Stimulated activated naive CD4-positive, alpha-beta T cell treated with Interleukin-2 at 50 U/mL for 16 hours (primary cell): ENCODE results near the gene CANX.
"Not testable (repeated sequence)": the region's sequence is repeated elsewhere in the genome, so short reads cannot be mapped to it uniquely, and the experiment has no call there.

ENCODE experiments used
- DNase-seq: peaks from one replicate; lab custom pipeline; 2025; lab: John Stamatoyannopoulos, UW

The CANX gene

DNA sequence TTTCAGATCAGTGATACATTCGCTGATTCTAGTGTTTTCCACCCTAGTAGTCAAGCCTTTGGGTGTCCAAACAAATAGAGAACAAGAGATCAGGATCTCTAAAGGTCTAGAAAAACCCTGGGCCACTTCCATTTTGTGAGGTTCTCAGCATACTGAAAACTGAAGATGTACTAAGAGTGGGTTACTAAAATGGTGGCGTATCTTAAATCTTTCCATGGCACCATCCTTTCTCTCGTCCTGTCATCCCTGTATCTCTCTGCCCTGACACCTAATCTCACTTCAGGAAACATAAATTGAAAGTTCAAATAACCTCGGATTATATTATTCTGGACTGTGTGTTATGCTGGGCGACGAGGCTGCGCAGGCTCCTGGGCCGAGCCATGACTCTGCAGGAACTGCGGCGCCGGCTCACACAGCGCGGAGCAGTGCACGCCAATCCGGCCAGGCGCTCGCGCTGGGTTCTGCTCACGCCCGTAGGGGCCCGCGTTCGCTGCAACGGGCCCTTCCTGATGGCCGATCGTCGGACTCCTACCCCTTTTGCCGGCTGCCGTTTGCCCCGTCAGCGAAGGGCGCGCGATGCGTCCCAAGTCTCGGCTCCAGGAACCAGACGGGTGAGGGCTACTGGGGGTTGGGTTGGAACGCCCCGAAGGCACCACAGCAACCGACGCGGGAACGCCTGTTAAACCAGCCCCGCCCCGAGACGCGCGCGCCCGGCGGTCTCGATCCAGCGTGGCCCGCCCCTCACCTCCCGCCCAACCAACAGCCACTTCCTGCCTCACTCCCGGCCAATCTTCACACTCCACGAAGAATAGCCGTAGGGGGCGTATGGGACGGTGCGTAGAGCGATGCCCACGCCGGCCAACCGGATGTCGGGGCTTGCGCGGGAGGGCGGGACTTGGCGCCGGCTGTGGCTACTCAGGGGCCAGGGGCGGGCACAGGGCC, 503 bp upstream of the CANX start:
- peak; percentile 99 for DNase-seq

DNA sequence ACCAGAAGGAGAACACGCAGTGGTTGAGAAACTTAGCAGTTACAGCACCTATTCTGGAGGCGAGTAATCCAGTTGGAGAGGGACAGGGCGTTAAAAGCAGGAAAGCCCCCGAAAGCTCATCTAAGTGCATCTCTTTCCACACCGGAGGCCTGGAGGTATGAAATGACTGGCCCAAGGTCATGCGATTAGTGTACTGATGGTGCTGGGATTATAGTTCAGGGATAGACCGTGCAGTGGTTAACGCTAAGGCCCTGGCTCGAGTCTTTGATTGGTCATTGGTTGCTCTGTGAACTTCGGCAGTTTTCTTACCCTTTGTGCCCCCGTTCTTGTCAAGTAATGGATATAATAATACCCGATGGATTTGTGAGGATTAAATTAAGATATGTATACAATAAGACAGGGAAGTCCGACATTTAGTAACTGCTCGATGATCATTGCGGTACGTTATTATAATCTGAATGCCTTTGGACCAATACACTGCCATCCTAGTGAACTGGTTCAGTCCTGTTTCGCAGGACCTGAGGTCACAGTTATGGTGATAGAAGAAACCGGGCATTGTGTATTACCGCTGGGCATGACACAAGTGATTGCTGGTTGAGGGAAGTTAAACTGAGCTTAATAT, 960 bp downstream of the CANX start:
- DNase-seq: peak; percentile 51

DNA sequence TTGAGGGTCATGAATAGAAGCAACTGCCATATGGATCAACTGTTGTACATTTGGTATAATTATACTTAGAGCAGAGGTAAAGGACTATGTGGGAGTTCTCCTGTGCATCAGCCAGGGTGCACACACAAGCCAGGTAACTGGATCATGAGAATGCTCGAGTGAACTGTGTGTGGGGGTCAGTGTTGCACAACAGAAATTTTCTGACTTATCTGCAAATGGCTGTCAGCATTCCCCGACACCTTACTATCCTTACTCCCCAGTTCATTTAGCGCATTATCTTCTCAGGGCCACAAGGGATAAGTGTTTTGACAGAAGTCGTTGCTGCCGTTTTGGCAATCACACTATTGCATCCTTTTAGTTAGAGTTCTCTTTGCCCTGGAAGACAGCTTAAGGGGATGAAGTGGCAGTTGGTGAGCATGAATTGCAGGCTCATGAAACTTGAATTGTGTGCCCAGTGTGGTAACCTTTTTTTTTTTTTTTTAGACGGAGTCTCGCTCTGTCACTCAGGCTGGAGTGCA, 1.7 kb downstream of the CANX start:
- no peak for DNase-seq

DNA sequence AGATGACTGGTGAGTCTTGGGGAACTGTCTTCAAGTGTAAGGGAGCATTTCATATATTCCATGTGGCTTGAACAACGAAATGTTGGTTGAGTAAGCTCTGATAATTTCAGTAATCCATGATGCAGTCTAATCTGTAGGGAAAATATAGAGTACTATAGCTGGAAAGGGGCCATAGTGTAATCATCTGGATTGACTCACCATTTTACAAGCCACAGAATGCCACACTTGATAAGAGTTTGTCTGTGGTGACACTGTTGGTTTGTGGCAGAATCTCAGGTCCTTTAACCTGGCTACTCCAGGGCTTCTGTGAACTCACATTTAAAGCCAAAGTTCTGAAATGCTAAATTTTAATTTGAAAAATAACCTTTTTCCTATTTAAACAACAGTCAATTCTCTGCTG, 17.5 kb downstream of the CANX start:
- no peak for DNase-seq

DNA sequence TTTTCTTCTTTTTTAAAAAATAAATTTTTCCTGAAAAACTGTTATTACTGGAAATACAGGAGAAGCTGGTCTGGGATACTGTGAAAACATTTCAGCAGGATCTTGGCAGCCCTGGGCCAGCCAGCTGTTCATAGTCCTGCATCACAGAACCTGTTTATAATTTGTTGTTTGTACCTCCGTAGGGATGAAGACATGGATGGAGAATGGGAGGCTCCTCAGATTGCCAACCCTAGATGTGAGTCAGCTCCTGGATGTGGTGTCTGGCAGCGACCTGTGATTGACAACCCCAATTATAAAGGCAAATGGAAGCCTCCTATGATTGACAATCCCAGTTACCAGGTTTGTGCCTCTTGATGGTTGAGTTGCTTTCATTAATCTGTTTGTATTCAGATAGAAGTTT, 21.5 kb downstream of the CANX start:
- DNase-seq: no peak

DNA sequence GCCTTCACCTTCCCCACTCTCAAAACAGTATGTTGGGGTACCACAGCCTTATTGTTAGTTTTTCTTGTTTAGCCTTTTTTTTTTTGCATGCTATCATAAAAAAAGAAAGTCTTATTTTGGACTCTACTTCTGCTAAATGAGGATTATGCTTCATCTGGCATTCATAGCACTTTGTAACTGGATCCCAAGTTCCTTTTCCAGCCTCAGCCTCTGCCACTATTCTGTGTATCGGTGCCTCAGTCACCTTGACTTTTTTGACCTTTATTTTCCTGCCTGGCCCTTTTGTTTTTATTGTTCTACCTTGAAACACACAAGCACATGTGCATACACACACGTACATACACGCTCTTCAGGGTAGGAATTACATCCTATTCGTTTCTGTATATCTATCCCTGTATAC, 25.4 kb downstream of the CANX start:
- DNase-seq: no peak

DNA sequence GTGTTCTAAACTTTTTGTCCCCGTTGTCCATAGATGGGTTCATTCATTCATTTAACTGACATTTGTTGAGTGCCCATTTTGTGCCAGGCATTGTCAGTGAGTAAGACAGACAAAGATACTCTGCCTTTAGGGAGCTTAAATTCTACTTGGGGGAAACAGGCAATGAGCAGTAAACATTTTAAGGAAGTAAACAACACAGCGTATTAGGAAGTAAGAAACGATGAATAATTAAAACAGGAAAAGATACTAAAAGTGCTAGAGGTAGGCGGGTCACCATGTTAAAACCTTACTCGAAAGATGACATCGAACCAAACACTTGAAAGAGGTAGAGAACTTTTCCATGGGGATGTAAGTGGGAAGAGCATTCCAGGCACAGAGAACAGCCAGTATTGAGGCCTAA, 28.3 kb downstream of the CANX start:
- DNase-seq: no peak

DNA sequence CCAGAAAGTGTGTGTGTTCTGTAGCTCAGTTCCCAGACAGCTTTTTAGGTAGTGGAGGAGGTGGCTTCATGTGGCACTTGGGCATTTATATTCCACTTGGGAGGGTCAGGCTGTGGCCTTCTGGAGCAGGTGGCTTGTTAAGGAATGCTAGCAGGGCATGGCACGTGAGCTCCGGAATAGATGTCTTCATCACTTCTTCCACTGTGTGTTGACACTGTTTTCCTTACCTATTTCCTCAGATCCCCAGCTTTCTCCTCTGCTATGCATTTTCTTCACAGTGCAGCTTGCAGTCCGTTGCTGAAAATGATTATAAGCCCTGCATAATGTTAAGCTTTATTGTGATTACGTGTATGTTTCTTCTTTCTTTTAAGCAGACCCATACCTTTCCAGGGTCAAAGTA, 30.5 kb downstream of the CANX start:
- DNase-seq: no peak

DNA sequence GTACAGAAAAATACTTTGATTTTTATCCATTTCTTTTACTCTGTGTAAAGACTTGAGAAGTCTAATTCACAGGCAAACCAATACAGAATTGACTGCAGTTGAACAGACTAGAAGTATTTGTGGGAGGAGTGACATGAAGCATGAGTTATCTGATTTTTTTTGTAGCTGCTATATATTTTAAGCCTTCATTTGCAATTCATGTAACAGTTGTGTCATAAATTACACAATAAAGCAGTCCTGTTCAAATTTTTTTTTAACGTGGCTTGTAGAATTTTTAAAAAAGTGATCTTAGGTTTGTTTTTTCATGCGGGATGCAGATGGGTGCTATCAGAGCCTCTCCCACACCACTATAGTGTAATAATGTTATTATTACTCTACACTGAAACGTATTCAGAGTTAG, 31.0 kb downstream of the CANX start:
- no peak for DNase-seq

DNA sequence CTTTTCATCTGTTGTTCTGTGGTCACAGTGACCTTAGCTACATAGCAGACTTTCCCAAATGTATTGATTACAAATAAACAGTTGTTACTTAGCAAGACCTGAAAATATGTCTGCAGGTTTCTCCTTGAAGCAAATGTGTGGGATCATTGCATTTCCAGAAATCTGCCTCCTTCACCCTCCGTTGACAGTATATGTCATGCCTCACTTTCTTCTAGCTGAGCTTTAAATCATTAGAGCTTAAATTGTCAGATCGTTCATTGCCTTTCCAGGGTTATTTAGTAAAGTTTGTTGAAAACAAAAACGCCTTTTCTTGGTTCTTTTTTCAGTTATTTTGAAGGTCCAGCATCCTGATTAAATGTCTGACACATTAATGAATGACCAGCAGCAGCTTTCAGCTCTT, 31.6 kb downstream of the CANX start:
- no peak for DNase-seq

DNA sequence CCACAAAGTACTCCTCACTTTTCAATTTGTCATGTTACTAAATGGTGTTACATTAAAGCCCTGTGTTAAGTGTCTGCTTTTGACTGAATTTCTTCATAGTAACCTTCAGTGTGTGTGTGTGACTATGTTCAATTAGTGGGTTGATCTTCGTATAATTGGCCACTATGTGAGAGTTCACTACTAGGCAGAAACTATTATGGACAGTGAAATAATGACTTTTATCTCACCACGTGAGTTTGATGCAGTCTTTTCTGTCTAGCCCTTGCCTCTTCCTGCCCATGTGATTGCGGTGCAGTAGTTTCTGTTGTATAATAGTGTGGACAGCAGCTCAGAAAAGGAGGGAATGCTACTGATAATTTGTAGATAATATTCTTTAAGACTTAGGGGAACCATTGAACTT, 32.1 kb downstream of the CANX start:
- no peak for DNase-seq

DNA sequence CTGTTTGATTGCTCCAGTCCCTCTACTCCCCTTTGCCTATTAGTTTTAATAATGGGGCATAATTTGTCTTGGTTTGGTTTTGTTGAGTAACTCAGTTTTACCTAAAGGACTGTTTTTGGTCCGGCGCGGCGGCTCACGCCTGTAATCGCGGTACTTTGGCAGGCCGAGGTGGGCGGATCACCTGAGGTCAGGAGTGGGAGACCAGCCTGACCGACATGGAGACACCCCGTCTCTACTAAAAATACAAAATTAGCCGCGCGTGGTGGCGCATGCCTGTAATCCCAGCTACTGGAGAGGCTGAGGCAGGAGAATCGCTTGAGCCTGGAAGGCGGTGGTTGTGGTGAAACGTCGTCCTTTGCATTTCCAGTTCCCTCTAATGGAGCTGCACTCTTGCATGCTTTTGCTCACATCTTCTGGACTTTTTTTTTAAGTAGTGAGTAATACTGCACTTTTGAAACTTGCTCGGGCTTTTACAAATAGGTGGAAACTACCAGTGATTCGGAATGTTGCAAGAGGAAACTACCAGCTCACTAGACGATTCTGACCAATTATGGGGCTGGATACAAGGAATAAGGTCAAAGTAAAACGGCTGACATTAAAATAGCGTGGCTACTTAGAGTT, 33.1 kb downstream of the CANX start:
- DNase-seq: peak; percentile 15

DNA sequence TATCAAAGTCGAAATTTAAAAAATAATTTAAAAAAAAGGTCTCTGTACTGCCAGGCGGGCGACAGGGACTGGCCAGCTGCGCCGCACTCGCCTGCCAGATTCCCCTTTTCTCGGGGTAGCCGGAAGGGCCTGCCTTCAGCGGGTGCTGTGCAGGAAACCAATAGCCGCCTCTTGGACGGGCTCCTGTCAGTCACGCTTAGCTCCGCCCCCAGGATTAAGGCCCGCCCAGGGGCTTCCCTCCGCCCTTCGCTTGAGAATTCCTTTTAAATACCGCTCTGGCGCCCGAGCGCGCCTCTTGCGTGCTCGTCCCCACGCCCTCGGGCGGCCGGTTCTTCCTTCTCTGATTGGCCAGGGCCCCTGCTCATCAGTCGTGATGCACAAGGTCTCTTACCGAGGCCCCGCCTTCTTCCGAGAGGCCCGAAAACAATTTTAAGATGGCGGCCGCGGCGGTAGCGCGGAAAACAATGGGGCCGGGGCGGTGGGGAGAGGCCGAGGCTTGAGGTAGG, 33.7 kb downstream of the CANX start, which contains the start of gene MAML1:
TSS of gene MAML1 (plus strand) at position 411 of the 506 bp plus-strand sequence. CDS start 291 bp downstream, outside the sequence.
- DNase-seq: peak; percentile 99

DNA sequence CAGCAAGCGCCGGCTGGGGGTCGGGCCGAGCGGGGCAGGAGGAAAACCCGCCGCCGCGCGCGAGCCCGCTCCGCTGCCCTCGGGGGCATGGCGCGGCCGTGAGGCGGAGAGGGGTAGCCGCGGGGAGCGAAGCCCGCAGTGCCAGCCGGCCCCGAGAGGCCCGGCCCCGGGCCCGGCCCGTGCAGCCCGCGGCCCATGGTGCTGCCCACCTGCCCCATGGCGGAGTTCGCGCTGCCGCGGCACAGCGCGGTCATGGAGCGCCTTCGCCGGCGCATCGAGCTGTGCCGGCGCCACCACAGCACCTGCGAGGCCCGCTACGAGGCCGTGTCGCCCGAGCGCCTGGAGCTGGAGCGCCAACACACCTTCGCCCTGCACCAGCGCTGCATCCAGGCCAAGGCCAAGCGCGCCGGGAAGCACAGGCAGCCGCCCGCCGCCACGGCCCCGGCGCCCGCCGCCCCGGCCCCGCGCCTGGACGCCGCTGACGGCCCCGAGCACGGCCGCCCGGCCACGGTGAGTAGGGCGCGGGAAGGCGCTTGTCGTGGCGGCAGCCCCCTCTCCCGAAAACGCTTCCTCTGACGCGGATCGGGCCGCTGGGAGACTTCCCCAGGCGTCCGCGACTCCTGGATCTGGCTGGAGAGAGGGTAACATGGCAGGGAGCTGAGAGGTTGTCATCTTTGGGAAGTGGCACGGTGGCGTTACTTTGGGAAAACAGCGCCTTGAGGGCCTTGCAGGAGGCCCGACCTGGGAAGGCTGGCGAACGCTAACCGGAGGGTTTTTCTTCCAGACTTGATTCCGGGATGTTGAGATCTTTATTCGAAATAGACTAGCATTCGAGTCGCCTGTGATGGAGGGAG, 34.4 kb downstream of the CANX start:
- peak; percentile 27 for DNase-seq

DNA sequence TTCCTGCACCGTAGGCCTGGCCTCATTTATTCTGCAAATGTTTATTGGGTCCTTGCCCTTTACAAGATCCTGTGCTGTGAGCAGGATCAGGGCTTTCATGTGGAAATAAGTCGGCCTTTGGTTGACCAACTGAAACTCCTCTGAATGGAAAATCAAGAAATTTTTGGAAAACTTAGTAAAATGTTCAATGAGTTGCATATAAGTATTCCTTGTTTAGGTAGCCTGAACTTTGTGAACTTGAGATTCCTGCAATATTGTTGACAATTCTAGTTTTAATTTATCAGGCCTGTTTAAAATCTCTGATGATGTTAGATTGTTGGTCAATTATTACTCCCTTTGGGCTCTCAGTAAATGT, 35.0 kb downstream of the CANX start:
- DNase-seq: no peak

DNA sequence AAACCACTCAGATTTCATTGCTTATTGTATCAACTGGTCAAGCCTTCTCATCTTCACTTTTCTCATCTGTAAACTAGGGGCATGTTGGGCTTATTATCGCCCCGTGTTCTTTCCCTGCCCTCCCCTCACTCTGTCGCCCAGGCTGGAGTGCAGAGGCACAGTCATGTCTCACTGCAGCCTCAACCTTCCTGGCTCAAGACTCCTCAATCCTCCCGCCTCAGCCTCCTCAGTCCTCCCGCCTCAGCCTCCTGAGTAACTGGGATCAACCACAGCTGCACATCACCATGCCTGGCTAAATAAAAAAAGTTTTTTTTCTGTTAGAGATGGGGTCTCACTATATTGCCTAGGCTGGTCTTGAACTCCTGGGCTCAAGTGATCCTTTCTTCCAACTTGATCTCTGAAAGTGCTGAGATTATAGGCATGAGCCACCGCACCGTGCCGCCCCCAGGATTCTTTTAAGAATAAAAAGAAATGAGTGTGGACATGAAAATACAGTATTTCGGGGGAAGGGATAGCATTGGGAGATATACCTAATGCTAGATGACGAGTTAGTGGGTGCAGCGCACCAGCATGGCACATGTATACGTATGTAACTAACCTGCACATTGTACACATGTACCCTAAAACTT, 35.9 kb downstream of the CANX start:
- DNase-seq: no peak

DNA sequence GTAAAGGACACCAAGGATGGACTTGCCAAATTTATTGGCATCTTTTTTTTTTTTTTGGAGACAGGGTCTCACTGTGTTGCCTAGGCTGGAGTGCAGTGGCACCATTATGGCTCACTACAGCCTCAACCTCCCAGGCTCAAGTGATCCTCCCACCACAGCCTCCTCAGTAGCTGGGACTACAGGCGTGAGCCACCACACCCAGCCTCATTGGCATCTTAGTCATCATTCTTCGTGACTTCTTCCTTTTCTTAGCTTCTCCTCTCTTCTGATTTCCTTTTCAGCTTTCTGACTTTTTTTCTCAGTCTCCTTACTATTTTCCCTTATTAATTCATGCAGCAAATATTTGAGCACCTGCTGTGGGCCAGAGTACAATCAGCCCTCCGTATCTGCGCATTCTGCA, 40.0 kb downstream of the CANX start:
- no peak for DNase-seq

DNA sequence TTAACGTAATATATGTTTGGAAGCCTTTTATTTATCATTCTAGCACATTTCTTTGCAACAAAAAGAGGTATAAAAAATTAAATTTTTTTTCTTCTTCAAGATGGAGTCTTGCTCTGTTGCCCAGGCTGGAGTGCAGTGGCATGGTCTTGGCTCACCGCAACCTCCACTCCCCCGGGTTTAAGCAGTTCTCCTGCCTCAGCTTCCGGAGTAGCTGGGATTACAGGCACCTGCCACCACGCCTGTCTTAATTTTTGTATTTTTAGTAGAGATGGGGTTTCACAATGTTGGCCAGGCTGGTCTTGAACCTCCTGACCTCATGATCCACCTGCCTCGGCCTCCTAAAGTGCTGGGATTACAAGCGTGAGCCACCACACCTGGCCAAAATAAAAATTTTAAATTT, 45.3 kb downstream of the CANX start:
- DNase-seq: not testable (repeated sequence)

DNA sequence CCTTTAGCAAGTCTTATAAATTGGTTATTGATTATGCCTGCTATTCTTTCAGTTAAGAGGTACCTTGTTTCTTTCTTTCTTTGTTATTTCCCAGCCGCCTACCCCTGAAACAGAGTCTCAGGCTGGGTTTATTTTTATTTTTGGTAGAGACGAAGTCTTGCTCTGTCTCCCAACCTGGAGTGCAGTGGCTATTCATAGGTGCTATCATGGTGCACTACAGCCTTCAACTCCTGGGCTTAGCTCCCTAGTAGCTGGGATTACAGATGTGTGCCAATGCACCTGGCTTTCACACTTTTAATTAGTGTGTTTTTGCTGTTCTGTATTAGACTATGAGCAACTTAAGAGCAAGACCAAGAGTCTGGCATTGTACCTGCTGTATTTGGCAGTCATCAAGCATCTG, 48.1 kb downstream of the CANX start:
- no peak for DNase-seq

DNA sequence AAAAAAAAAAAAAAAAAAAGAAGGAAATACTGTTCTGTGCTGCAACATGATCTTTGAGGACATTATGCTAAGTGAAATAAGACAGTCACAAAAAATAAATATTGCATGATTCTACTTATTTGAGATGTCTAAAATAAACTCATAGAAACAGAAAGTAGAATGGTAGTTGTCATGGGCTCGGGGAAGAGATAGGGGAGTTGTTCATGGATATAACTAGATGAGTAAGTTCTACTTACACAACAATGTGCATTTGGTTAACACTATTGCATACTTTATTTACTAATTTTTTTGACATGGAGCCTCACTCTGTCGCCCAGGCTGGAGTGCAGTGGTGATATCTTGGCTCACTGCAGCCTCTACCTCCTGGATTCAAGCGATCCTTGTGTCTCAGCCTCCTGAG, 49.0 kb downstream of the CANX start:
- no peak for DNase-seq

DNA sequence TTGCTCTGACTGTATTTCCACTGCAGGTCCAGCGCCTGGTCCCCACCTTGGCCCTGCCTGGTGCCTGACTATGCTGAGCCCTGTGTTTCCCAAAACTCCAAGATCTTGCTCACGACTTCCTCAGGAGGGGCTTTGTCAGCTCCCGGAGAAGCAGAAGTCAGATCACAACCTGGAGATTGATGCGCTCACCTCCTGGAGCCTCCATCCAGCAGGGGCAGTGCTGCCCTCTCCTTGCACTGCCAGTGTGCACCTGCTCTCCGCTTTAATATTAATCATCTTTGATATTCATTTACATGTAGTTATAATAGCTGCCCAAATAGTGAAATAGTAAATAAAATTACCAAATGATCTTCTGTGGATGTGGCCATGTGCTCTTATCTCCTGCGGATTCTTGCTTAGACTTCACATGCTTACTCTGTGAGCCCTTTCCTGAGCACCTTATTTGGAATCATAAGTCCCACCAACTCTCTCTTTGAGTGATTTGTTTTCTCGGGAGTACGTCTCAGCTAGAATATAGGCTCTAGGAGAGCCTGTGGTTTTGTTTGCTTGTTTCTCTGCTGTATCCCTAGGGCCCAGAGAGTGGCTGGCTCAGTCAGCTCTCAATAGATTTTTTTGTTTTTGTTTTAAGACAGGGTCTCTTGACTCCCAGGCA, 51.2 kb downstream of the CANX start:
- no peak for DNase-seq
